Measurements from ENCODE around the gene PTCH1.

The PTCH1 gene

DNA sequence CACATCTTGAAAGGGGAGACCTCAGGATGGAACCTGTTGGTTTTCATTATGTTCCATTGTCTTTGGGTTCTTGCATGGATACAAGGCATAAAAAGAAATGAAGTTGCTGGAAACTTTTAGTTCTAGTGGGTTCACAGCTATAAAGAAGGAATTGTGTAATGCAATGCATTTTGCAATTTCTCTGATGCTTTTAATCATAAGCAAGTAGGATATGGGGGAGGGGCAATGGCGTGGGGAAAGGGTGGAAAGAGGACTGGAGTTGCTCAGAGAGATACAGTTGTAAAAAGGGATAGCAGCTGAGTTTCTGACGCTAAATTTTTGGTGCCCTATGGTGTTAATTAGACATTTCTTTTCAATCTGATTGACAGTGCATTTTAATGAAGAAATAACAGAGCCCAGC lies 110.7 kb downstream of the PTCH1 start:
- DNase-seq (ENCODE audit: low read depth), result no peak

DNA sequence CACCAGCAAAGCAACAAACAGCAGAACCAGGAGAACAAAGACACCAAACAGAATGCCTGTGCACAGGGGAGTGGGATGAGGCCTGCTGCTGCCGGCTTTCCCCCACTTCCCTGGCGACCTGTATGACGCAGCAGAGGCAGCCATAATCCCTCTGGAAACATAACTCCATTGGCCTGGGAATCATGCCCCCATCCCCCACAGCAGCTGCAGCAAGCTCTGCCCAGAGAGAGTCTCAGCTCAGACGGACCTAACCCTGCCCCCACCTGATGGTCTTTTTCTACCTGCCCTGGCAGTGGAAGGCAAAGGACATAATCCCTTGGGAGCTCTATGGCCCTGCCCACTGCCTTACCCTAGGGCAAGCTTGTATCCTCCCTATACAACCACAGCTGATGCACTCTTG lies 117.5 kb downstream of the PTCH1 start:
- DNase-seq (ENCODE audit: low read depth), result no peak

All from stimulated activated CD8-positive, alpha-beta memory T cell treated with anti-CD3 and anti-CD28 coated beads, Interleukin-4, amount 100 ng/mL, for 24 hours (primary cell).